Ishikawa (cell line): ENCODE data around the gene PTPN1.

Source experiments
- CEBPB ChIP-seq: IDR thresholded peaks from 2 replicates; pipeline ENCODE4 v1.6.1; 2012
- CREB1 ChIP-seq: IDR thresholded peaks from 2 replicates; pipeline ENCODE4 v1.6.1; 2012; ENCODE audit warnings: low read depth
- EGR1 ChIP-seq: IDR thresholded peaks from 2 replicates; pipeline ENCODE4 v1.6.1; 2012
- EP300 ChIP-seq: IDR thresholded peaks from 2 replicates; pipeline ENCODE4 v1.6.1; 2012; ENCODE audit warnings: borderline replicate concordance
- FOXM1 ChIP-seq: IDR thresholded peaks from 2 replicates; pipeline ENCODE4 v1.6.1; 2012; ENCODE audit warnings: low read depth, borderline replicate concordance
- NFIC ChIP-seq: IDR thresholded peaks from 2 replicates; pipeline ENCODE4 v1.6.1; 2012
- RAD21 ChIP-seq: IDR thresholded peaks from 2 replicates; pipeline ENCODE4 v1.6.1; 2012; ENCODE audit warnings: low read depth
- TAF1 ChIP-seq: IDR thresholded peaks from 2 replicates; pipeline ENCODE4 v1.6.1; 2012; ENCODE audit warnings: low read depth, mild to moderate bottlenecking
- TCF12 ChIP-seq: IDR thresholded peaks from 2 replicates; pipeline ENCODE4 v1.6.1; 2012; ENCODE audit warnings: low read depth
- TEAD4 ChIP-seq: IDR thresholded peaks from 2 replicates; pipeline ENCODE4 v1.6.1; 2012
- YY1 ChIP-seq: IDR thresholded peaks from 2 replicates; pipeline ENCODE4 v1.6.1; 2012; ENCODE audit warnings: low read depth
- ZBTB7A ChIP-seq: IDR thresholded peaks from 2 replicates; pipeline ENCODE4 v1.6.1; 2012; ENCODE audit warnings: low read depth
- TF ChIP-seq, protein P1 (sequence below): IDR thresholded peaks from 2 replicates; pipeline ENCODE4 v1.6.1; 2012
- TF ChIP-seq, protein P2 (sequence below): IDR thresholded peaks from 2 replicates; pipeline ENCODE4 v1.6.1; 2012; ENCODE audit warnings: low read depth, mild to moderate bottlenecking
- TF ChIP-seq, protein P3 (sequence below): IDR thresholded peaks from 2 replicates; pipeline ENCODE4 v1.6.1; 2012

PTPN1 gene

GRCh38 chr20:50561379-50562078 lies 51.3 kb downstream of the PTPN1 start:
- TF ChIP-seq, protein P1, sequence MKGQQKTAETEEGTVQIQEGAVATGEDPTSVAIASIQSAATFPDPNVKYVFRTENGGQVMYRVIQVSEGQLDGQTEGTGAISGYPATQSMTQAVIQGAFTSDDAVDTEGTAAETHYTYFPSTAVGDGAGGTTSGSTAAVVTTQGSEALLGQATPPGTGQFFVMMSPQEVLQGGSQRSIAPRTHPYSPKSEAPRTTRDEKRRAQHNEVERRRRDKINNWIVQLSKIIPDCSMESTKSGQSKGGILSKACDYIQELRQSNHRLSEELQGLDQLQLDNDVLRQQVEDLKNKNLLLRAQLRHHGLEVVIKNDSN = peak; percentile 37; the same call in 1 of the 2 replicates
- TF ChIP-seq TEAD4 (peak; percentile 42; the same call in 1 of the 2 replicates), RAD21 (no peak), EGR1 (no peak), YY1 (no peak), ZBTB7A (0 out of 2 replicates have a peak, but pooled peaks have one; percentile 52), FOXM1 (no peak; the same call in none of the 2 replicates), CREB1 (peak; percentile 49), NFIC (peak; percentile 36; the same call in 1 of the 2 replicates), TCF12 (peak; percentile 60), CEBPB (no peak), TAF1 (no peak), EP300 (peak; percentile 78; the same call in 1 of the 2 replicates)
- TF ChIP-seq, protein P2, sequence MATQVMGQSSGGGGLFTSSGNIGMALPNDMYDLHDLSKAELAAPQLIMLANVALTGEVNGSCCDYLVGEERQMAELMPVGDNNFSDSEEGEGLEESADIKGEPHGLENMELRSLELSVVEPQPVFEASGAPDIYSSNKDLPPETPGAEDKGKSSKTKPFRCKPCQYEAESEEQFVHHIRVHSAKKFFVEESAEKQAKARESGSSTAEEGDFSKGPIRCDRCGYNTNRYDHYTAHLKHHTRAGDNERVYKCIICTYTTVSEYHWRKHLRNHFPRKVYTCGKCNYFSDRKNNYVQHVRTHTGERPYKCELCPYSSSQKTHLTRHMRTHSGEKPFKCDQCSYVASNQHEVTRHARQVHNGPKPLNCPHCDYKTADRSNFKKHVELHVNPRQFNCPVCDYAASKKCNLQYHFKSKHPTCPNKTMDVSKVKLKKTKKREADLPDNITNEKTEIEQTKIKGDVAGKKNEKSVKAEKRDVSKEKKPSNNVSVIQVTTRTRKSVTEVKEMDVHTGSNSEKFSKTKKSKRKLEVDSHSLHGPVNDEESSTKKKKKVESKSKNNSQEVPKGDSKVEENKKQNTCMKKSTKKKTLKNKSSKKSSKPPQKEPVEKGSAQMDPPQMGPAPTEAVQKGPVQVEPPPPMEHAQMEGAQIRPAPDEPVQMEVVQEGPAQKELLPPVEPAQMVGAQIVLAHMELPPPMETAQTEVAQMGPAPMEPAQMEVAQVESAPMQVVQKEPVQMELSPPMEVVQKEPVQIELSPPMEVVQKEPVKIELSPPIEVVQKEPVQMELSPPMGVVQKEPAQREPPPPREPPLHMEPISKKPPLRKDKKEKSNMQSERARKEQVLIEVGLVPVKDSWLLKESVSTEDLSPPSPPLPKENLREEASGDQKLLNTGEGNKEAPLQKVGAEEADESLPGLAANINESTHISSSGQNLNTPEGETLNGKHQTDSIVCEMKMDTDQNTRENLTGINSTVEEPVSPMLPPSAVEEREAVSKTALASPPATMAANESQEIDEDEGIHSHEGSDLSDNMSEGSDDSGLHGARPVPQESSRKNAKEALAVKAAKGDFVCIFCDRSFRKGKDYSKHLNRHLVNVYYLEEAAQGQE = no peak
- TF ChIP-seq, protein P3, sequence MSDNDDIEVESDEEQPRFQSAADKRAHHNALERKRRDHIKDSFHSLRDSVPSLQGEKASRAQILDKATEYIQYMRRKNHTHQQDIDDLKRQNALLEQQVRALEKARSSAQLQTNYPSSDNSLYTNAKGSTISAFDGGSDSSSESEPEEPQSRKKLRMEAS = peak; percentile 63

DNA sequence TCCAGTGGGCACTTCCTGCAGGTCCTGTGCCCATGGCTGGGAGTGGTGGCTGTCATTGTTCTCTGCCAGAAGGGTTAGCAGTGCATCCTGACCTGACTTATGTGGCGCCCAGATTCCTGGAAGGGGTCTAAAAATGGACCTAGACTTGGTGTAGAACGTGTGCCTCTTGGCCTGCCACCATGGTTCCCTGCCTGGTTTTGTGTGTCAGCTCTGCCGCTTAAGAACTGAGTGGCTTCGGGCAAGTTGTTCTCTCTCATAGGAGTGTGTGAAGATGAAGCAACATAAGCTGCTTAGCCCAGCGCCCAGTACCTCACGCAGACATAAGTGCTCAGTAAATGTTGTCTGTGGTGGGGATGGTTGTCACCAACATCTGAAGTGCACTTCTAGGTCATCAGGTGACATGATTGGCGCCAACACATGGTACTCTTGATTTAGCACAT lies 52.1 kb downstream of the PTPN1 start:
- TF ChIP-seq, protein P3 = no peak
- TF ChIP-seq TAF1 (no peak), FOXM1 (no peak), CREB1 (no peak), RAD21 (no peak), TEAD4 (no peak), NFIC (no peak), CEBPB (no peak), ZBTB7A (no peak), EP300 (no peak), YY1 (no peak), TCF12 (no peak), EGR1 (no peak)
- TF ChIP-seq, protein P1 = no peak
- TF ChIP-seq, protein P2 = no peak

- TF ChIP-seq TCF12 (no peak), ZBTB7A (no peak), CEBPB (no peak), NFIC (no peak), EP300 (no peak), YY1 (no peak), CREB1 (no peak), TAF1 (no peak), EGR1 (no peak)
- TF ChIP-seq, protein P1 = no peak
- TF ChIP-seq, protein P3 = no peak
Observed at GRCh38 chr20:50563133-50563944, 53.2 kb downstream of the PTPN1 start.

- TF ChIP-seq CEBPB (no peak), NFIC (no peak), FOXM1 (no peak), YY1 (no peak), RAD21 (no peak)
- TF ChIP-seq, protein P2 = no peak
Observed at GRCh38 chr20:50565383-50565782, 55.2 kb downstream of the PTPN1 start.
